Stomach (tissue), 9 donors: ENCODE data around the gene CCNF. TPM values are rescaled to one million over a fixed set of nuclear protein-coding genes. Genes with fewer than 3 reads are reported as not detected.

Experiments
- DNase-seq, 2 donors: peaks; one replicate each; pipeline versions ENCODE4 v3.0.0 to v3.0.0-alpha.2; 2013 to 2019
- H3K27ac ChIP-seq, 5 donors: fragments of 200-600 bp in 4 of 5; sonication (generic) in 4 of 5; one replicate each; pipeline ENCODE4 v1.5.1; 2013 to 2019; ENCODE audit warnings: mild to moderate bottlenecking in 1 of 5, moderate library complexity in 1 of 5
- H3K27me3 ChIP-seq, 3 donors: fragments of 200-600 bp; sonication (generic); one replicate each; pipeline ENCODE4 v1.5.1; 2017 to 2019; ENCODE audit warnings: mixed run types in 1 of 3
- H3K36me3 ChIP-seq, 4 donors: fragments of 200-600 bp; sonication (generic); 1 replicate in 3 of 4; 2 replicates in 1 of 4; pipeline ENCODE4 v1.5.1; 2016 to 2019
- H3K4me1 ChIP-seq, 4 donors: fragments of 200-600 bp; sonication (generic); one replicate each; pipeline ENCODE4 v1.5.1; 2016 to 2019
- H3K4me3 ChIP-seq, 4 donors: fragments of 200-600 bp; sonication (generic) in 3 of 4; one replicate each; pipeline ENCODE4 v1.5.1; 2016 to 2019; ENCODE audit warnings: mild to moderate bottlenecking in 1 of 4
- H3K9me3 ChIP-seq, 4 donors: fragments of 200-600 bp; sonication (generic); one replicate each; pipeline ENCODE4 v1.5.1; 2016 to 2019
- CTCF ChIP-seq, 7 experiments: fragments of 450-650 bp in 4 of 7; fragments of 200-600 bp in 3 of 7; sonication (generic) in 3 of 7; IDR thresholded peaks; one replicate each; pipeline ENCODE4 v1.5.1; 2016 to 2019; ENCODE audit warnings: antibody characterized with exemption in 7 of 7, control low read depth in 2 of 7, mild to moderate bottlenecking in 1 of 7
- EP300 ChIP-seq: sonication (generic); formaldehyde crosslinking; IDR thresholded peaks from one replicate; pipeline ENCODE4 v1.6.1; 2017; ENCODE audit warnings: antibody characterized with exemption
- POLR2A ChIP-seq, 4 donors: fragments of 450-650 bp; IDR thresholded peaks; one replicate each; pipeline ENCODE4 v1.6.1; 2016; ENCODE audit warnings: antibody characterized with exemption in 4 of 4, control low read depth in 2 of 4, mild to moderate bottlenecking in 1 of 4, moderate library complexity in 1 of 4
- POLR2AphosphoS5 ChIP-seq, 3 donors: sonication (generic); formaldehyde crosslinking; IDR thresholded peaks; one replicate each; pipeline ENCODE4 v1.6.1; 2016; ENCODE audit warnings: antibody characterized with exemption in 3 of 3
- WGBS, 5 donors: extraction: QIAGEN DNeasy Blood & Tissue Kit in 3 of 5; methylation state at CpG; one replicate each; pipeline versions ENCODE4 v1.1.5 to v1.1.7; 2013 to 2018; 5-methylcytosine and 5-hydroxymethylcytosine counted together
- intact Hi-C: fragments of 100-400 bp; cut with DNase I; formaldehyde crosslinking; loops from one replicate; pipeline ENCODE4 v1.15.1; 2023; ENCODE audit warnings: low total_unique reads
- polyA plus RNA-seq, 3 donors: library from polyadenylated mRNA; stranded (reverse); fragments of 200-250 nt; gene quantifications; one replicate each; pipeline ENCODE4 v1.2.3, GENCODE V29; 2013
- total RNA-seq, 5 donors: library from RNA; depleted of rRNA; stranded (reverse); fragments of >200 nt; gene quantifications; one replicate each; pipeline versions ENCODE4 v1.1.0 to v1.2.3, GENCODE V29; 2014 to 2016
- donor health status: healthy with polysubstance abuse.
- donor health status: Bipolar disorder and iron deficiency.
- donor health status: healthy.

The CCNF gene
- total and polyA plus RNA-seq, 8 donors = 0.46 to 7.8 (median 2.9) TPM

GRCh38 chr16:2392025-2392424, 37.2 kb upstream of the CCNF start:
- peaks cover 0 to 13% (median 8%) of the 10 kb centered on the region in 4 donors for H3K9me3 ChIP-seq
- no peak for DNase-seq
- H3K27ac ChIP-seq = no peak overlapping the region
- no peak overlapping the region for H3K4me3 ChIP-seq
- H3K36me3 ChIP-seq = no peaks in the 10 kb centered on the region
- no peak for TF ChIP-seq EP300
- TF ChIP-seq CTCF (IDR thresholded peaks at IDR 0.05) = no peak
- no peak for TF ChIP-seq POLR2A (IDR thresholded peaks at IDR 0.05)
- no peak for TF ChIP-seq POLR2AphosphoS5 (IDR thresholded peaks at IDR 0.05)
- H3K27me3 ChIP-seq = no peaks in the 10 kb centered on the region
- intact Hi-C loops = no loop called here
- H3K4me1 ChIP-seq = no peaks in the 10 kb centered on the region

- TF ChIP-seq POLR2A (IDR thresholded peaks at IDR 0.05) = no peak
- TF ChIP-seq EP300 = no peak
- no peak for TF ChIP-seq POLR2AphosphoS5 (IDR thresholded peaks at IDR 0.05)
- no peak for TF ChIP-seq CTCF (IDR thresholded peaks at IDR 0.05)
- intact Hi-C loops = no loop called here
- 87 to 91% (median 89%) methylated on average over 5 of the region's 5 CpGs for WGBS, 5 donors
Observed at GRCh38 chr16:2398520-2398919, 30.7 kb upstream of the CCNF start.

GRCh38 chr16:2404099-2404498, 25.1 kb upstream of the CCNF start:
- TF ChIP-seq EP300 = no peak
- TF ChIP-seq POLR2A (IDR thresholded peaks at IDR 0.05) = no peak
- no peak for TF ChIP-seq CTCF (IDR thresholded peaks at IDR 0.05)
- no peak for TF ChIP-seq POLR2AphosphoS5 (IDR thresholded peaks at IDR 0.05)
- DNase-seq = no peak
- whole genome bisulfite sequencing, 5 donors = 53 to 72% (median 59%) methylated on average over 4 of the region's 4 CpGs
- no peaks in the 10 kb centered on the region for H3K27me3 ChIP-seq
- no peak overlapping the region for H3K4me3 ChIP-seq
- intact Hi-C loops = no loop called here
- H3K27ac ChIP-seq = no peak overlapping the region
- H3K36me3 ChIP-seq = no peaks in the 10 kb centered on the region
- H3K9me3 ChIP-seq = no peaks in the 10 kb centered on the region
- H3K4me1 ChIP-seq = no peaks in the 10 kb centered on the region

More at GRCh38 chr16:2398520-2398919, 30.7 kb upstream of the CCNF start:
- no peak for DNase-seq
- H3K4me3 ChIP-seq = no peak overlapping the region
- no peak overlapping the region for H3K27ac ChIP-seq
- no peaks in the 10 kb centered on the region for H3K4me1 ChIP-seq
- no peaks in the 10 kb centered on the region for H3K36me3 ChIP-seq
- no peaks in the 10 kb centered on the region for H3K9me3 ChIP-seq
- H3K27me3 ChIP-seq = no peaks in the 10 kb centered on the region

- intact Hi-C loops = no loop called here
- no peak for DNase-seq
Observed at GRCh38 chr16:2415085-2415484, 14.2 kb upstream of the CCNF start.

More at GRCh38 chr16:2415085-2415484, 14.2 kb upstream of the CCNF start:
- Histone ChIP-seq H3K4me3 (no peak overlapping the region), H3K27ac (no peak overlapping the region), H3K27me3 (peaks cover 0 to 31% (median 5%) of the 10 kb centered on the region in 3 donors), H3K9me3 (no peaks in the 10 kb centered on the region), H3K4me1 (no peaks in the 10 kb centered on the region), H3K36me3 (no peaks in the 10 kb centered on the region)
- TF ChIP-seq POLR2A (IDR thresholded peaks at IDR 0.05) (no peak), POLR2AphosphoS5 (IDR thresholded peaks at IDR 0.05) (no peak), CTCF (IDR thresholded peaks at IDR 0.05) (no peak), EP300 (no peak)
- 33 to 63% (median 38%) methylated on average over 2 of the region's 2 CpGs for WGBS, 5 donors
